A549 treated with AZD9567 at 1 μM for 4 hours (cell line): Measurements from ENCODE around the gene KPNA1. TPM values are rescaled to one million over a fixed set of nuclear protein-coding genes. Genes with fewer than 3 reads are reported as not detected.

Experiments used
- total RNA-seq: library from RNA; stranded (reverse); fragments of 200-300 nt; extraction: Qiagen RNA extraction; gene quantifications from 5 replicates; pipeline ENCODE4 v1.2.3, GENCODE V29; 2022; ENCODE audit not compliant: insufficient read depth

Gene KPNA1
- total RNA-seq, result 58.1 to 86.3 TPM (median 66.9 TPM) in 5 replicates

DNA sequence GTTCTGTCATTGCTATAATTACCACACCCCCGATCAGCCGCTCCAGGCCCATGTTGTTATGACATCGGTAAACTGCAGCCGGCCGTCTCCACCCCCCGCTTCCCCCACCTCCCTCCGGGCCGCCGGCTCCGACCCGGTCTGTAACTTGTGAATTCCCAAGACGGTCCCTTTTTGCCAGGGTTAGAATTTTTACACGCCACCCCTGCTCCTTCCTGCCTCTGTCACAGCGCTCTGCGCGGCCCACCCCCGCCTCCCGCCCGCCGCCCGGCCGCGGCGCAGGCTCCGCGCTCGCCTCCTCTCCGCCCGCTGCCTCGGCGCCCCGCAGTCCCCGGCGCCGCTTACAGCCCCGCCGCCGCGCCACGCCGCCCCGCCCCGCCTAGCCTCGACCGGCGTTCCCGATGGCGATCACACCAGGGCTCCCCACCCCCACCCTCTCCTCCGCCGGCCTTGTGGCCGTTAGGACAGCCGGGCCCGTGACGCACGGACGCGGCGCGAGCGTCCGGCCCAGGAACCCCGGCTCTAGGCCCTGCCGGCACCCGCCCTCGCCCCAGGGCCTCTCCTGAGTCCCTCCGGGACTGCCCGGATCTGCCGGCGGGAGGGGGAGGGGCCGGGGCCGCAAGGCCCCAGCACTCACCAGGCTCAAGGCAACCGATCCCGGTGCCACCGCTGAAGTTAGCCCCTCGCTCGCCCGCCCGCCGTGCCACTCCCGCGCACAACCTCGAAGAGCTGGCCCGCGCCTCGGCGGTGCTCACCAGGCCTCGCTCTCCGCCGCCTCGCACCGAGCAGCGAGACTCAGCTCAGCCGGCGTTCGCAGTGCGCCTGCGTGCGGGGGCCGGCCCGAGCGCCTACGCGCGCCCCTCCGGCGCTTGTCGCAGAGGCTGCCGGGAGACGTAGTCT is at the start of gene KPNA1:
Gene KPNA1 (minus strand): TSS at position 817 of the 897 bp plus-strand sequence. CDS start 18,374 bp downstream, outside the sequence.

DNA sequence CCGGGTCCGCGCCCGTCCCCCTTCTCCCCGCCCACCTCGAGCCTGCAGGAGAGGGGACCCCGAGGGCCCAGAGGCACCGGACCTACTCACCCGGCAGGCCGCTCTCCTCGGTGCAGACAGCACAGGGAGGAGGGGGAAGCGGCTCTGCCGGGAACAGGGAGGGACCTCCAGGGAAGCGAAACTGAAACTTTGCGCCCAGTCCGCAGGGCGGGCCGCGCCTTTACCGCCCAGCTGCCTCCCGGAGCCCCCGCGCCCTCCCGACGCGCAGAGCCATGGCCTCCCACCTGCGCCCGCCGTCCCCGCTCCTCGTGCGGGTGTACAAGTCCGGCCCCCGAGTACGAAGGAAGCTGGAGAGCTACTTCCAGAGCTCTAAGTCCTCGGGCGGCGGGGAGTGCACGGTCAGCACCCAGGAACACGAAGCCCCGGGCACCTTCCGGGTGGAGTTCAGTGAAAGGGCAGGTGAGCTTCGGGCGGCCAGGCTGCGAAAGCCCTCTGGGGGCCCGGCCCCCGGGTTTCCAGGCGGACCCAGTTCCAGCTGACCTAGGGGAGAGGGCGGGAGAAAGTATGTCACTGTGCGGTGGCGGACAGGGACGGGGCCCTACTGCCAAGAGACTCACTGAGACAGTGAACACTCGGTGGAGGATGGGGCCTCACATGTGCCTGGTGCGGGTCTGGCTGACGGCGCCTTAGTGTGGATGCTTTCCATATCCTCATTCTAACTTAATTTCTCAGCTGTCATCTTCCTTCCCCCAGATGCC is 49.6 kb upstream of the KPNA1 start, which contains the start of the genes DTX3L and PARP9:
Gene DTX3L (plus strand): TSS at position 184 of the 758 bp plus-strand sequence. CDS start 89 bp downstream, at position 273.
Gene PARP9 (minus strand): TSS at position 146 of the 758 bp plus-strand sequence. CDS start 4,680 bp downstream, outside the sequence.

DNA sequence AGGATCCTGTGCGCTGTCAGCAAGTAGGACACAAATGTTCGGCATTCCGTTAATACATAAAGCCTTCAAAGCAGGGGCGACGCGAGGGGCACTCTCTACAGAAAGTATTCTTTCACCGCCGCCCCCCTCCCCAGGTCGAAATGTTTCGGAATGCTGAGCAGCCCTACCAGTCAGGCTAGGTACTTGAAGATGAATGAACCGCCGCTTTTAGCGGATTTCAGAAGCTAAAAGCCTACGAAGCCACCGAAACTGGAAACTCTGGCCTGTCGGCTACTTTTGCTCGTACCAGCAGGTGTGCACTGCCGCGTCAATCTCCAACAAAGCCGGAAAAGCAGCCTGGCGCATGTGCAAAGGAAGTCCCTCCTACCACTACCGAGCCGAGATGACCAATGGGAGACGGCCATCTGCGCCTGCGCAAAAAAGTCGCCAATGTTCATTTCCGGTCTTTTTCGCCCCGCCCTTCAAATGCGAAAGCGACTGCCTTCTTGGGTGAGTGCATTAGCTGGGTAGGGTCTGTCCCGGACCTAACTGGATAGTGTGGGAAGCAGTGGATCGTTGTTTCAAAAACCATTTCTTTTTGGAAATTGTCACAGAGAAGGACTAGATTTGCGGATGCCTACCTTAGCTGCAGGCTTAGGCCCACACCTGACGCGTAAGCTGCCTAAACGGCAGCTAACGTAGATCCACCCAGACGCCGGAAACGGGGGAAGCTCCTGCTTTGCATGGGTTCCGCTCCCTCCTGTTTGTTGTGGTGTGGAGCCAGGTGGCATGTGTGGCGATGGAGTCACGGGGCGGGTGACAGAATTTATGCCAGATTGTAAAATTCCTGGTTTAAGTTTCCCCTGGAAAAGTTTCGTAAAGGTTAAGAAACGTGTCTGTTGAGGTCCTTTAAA is 98.7 kb downstream of the KPNA1 start, which contains the start of gene WDR5B:
Gene WDR5B (minus strand): TSS at position 301 of the 893 bp plus-strand sequence. CDS start 534 bp downstream, outside the sequence.

GRCh38 chr3:122383771-122384697 is 130.7 kb downstream of the KPNA1 start, which contains the start of gene FAM162A:
Gene FAM162A (plus strand): TSS chr3:122384182. CDS start chr3:122384266, 84 bp downstream.

DNA sequence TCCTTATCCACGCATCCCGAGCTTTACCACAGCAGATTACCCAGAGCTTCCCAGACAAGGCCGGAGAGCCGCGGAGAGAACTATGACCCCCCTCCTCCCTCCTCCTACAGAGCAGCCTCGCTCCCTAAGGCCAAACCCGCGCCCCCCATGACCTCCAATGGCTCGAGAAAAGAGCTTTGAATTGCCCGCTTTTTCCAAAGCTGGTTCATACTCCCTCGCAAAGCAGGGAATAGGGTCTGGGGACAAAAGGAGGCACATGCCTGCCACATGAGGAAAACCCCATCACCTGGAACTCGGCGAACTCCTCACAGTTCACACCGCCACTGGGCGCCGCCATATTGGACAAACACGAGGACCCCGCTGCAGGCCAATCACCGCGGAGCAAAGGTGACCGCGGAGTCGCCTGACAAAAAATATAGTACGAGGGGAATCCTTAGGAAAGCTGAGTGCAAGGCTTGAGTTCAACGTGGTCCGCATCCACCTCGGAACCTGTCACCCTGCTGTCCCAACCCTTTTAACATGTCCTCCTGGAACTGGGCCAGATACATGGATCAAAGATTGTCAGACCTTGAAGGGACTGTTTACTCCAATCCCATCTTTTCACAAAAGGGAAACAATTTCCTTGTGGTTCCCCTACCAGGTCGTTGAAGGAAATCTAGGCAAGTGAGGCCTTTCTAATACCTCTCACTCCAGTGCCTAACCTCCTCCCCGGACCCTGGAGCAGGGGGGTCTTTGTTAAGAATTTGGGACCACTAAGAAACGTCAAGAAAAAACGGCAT is 131.7 kb downstream of the KPNA1 start, which contains the start of gene MIX23:
Gene MIX23 (minus strand): TSS at position 344 of the 779 bp plus-strand sequence. CDS start 7 bp downstream, at position 337.

Other genes starting within 250 kb of the KPNA1 start
- 0.58 to 1.3 TPM (median 0.91 TPM) in 4 of 5 replicates, not detected in the other for gene CSTA, start 189.7 kb downstream of the KPNA1 start, total RNA-seq
- 45.8 to 79.8 TPM (median 46.6 TPM) in 5 replicates for gene MIX23, start 131.7 kb downstream of the KPNA1 start, total RNA-seq
- gene FAM162A, start 130.8 kb downstream of the KPNA1 start, total RNA-seq, result 31.7 to 37.2 TPM (median 33.1 TPM) in 5 replicates
- gene WDR5B, start 98.9 kb downstream of the KPNA1 start, total RNA-seq, result 2.7 to 4.1 TPM (median 3.7 TPM) in 5 replicates
- 3.1 to 5.0 TPM (median 4.3 TPM) in 5 replicates for gene PARP9, start 49.4 kb upstream of the KPNA1 start, total RNA-seq
- 6.1 to 10.1 TPM (median 6.9 TPM) in 5 replicates for gene DTX3L, start 49.4 kb upstream of the KPNA1 start, total RNA-seq
- gene PARP15, start 62.7 kb upstream of the KPNA1 start, total RNA-seq, result not detected in 5 replicates
- 6.7 to 10.9 TPM (median 7.3 TPM) in 5 replicates for gene PARP14, start 165.9 kb upstream of the KPNA1 start, total RNA-seq